ENCODE measurements around the gene OR13C3.
"Not testable (repeated sequence)": the region's sequence is repeated elsewhere in the genome, so short reads cannot be mapped to it uniquely, and the experiment has no call there.

OR13C3 gene

GRCh38 chr9:104536756-104537155, at the start of gene OR13C3:
Gene OR13C3, minus strand, starts transcription at chr9:104536856. Its CDS starts 133 bp downstream, at chr9:104536723.
- no peak for FAIRE-seq

GRCh38 chr9:104580562-104580961, 43.9 kb upstream of the OR13C3 start:
- no peak for FAIRE-seq

GRCh38 chr9:104577263-104577662, 40.6 kb upstream of the OR13C3 start:
- no peak for FAIRE-seq

GRCh38 chr9:104575456-104575855, 38.8 kb upstream of the OR13C3 start:
- no peak for FAIRE-seq

- FAIRE-seq, result no peak
Measured at GRCh38 chr9:104572612-104573011, 36.0 kb upstream of the OR13C3 start.

- FAIRE-seq, result no peak
Measured at GRCh38 chr9:104568868-104569267, 32.2 kb upstream of the OR13C3 start, which contains the start of gene OR13C8. Gene OR13C8, plus strand, starts transcription at chr9:104569168. Its CDS starts 0 bp downstream, at chr9:104569168.

GRCh38 chr9:104564358-104564757, 27.7 kb upstream of the OR13C3 start:
- FAIRE-seq, result no peak

GRCh38 chr9:104556830-104557634, 20.4 kb upstream of the OR13C3 start:
- FAIRE-seq, result no peak

GRCh38 chr9:104555521-104555920, 18.9 kb upstream of the OR13C3 start:
- no peak for FAIRE-seq

- FAIRE-seq, result no peak
Measured at GRCh38 chr9:104553261-104553660, 16.6 kb upstream of the OR13C3 start.

GRCh38 chr9:104544644-104545043, 8.0 kb upstream of the OR13C3 start:
- no peak for FAIRE-seq

GRCh38 chr9:104539275-104539674, 2.6 kb upstream of the OR13C3 start:
- FAIRE-seq, result no peak

- no peak for FAIRE-seq
Measured at GRCh38 chr9:104527109-104527508, 9.5 kb downstream of the OR13C3 start, which contains the start of gene OR13C4. Gene OR13C4, minus strand, starts transcription at chr9:104527209. Its CDS starts 0 bp downstream, at chr9:104527209.

- FAIRE-seq, result not testable (repeated sequence)
Measured at GRCh38 chr9:104520241-104520640, 16.4 kb downstream of the OR13C3 start.

GRCh38 chr9:104514901-104515300, 21.8 kb downstream of the OR13C3 start:
- no peak for FAIRE-seq

- FAIRE-seq, result no peak
Measured at GRCh38 chr9:104506565-104506964, 30.1 kb downstream of the OR13C3 start.

- FAIRE-seq, result no peak
Measured at GRCh38 chr9:104503963-104504362, 32.7 kb downstream of the OR13C3 start, which contains the start of gene OR13F1. Gene OR13F1, plus strand, starts transcription at chr9:104504263. Its CDS starts 0 bp downstream, at chr9:104504263.

- no peak for FAIRE-seq
Measured at GRCh38 chr9:104503440-104503839, 33.2 kb downstream of the OR13C3 start.

GRCh38 chr9:104494808-104495207, 41.8 kb downstream of the OR13C3 start:
- no peak for FAIRE-seq

Data from colon (tissue), 2 donors.